ENCODE measurements around the gene ANO9. TPM values are rescaled to one million over a fixed set of nuclear protein-coding genes. Genes with fewer than 3 reads are reported as not detected.

The ANO9 gene
- total and polyA plus RNA-seq, 2 experiments from 2014 or later: 9.0 to 10.2 TPM

- TF ChIP-seq, protein P1, sequence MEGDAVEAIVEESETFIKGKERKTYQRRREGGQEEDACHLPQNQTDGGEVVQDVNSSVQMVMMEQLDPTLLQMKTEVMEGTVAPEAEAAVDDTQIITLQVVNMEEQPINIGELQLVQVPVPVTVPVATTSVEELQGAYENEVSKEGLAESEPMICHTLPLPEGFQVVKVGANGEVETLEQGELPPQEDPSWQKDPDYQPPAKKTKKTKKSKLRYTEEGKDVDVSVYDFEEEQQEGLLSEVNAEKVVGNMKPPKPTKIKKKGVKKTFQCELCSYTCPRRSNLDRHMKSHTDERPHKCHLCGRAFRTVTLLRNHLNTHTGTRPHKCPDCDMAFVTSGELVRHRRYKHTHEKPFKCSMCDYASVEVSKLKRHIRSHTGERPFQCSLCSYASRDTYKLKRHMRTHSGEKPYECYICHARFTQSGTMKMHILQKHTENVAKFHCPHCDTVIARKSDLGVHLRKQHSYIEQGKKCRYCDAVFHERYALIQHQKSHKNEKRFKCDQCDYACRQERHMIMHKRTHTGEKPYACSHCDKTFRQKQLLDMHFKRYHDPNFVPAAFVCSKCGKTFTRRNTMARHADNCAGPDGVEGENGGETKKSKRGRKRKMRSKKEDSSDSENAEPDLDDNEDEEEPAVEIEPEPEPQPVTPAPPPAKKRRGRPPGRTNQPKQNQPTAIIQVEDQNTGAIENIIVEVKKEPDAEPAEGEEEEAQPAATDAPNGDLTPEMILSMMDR (conservative IDR thresholded peaks at IDR 0.05; ENCODE audit: low read depth in 2 of 2): no peak
- TF ChIP-seq JUNB (IDR thresholded peaks at IDR 0.05; ENCODE audit: unreplicated experiment) (no peak), REST (IDR thresholded peaks at IDR 0.05; ENCODE audit: unreplicated experiment) (no peak), ZNF114 (CRISPR knock-in tag; IDR thresholded peaks at IDR 0.05) (no peak)
Observed at GRCh38 chr11:439315-440064, 2.3 kb downstream of the ANO9 start (continued).

DNA sequence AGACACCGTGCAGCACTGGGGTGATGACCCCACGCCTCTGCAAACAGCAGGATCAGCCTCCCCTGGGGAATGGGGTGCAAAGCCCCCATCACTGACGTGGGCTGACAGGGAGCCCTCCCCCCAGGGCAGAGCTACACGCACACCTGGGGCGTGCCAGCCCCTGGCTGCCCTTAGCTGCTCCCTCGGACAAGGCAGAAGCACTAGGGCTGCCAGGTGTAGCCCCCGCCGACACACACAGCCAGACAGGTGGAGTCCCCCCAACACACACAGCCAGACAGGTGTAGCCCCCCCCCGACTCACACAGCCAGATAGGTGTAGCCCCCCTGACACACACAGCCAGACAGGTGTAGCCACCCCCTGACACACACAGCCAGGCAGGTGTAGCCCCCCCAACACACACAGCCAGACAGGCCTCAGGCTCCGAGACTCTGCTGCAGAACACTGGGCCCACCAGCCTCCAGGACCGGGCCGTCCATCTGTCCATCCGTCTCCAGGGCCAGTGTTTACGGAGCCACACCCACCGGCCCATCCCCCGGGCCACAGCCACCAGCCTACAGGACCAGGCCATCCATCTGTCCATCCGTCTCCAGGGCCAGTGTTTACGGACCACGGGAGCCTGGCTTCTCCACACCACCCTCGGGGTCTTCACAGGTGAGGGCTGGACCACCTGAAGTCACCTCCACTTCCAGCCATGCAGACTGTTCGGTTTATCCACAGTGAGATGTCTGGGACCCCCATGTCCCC is 3.5 kb downstream of the ANO9 start:
- Mint-ChIP-seq H3K36me3 (ENCODE audit: low read depth) (peaks cover 8% of the 10 kb centered on the region), H3K9me3 (peaks cover 11% of the 10 kb centered on the region), H3K4me3 (no peak overlapping the region), H3K27ac (no peak overlapping the region), H3K27me3 (ENCODE audit: insufficient read depth, low read depth, poor library complexity) (peaks cover 19% of the 10 kb centered on the region), H3K4me1 (peaks cover 4% of the 10 kb centered on the region)
- no peak for TF ChIP-seq REST (IDR thresholded peaks at IDR 0.05; ENCODE audit: unreplicated experiment)
- no peak for TF ChIP-seq JUNB (IDR thresholded peaks at IDR 0.05; ENCODE audit: unreplicated experiment)
- TF ChIP-seq ZNF462 (CRISPR knock-in tag; IDR thresholded peaks at IDR 0.05): no peak
- Histone ChIP-seq H3K36me3 (ENCODE audit: insufficient read depth) (no peaks in the 10 kb centered on the region), H2AFZ (no peak overlapping the region), H3K79me2 (replicated peaks; ENCODE audit: insufficient read depth) (no peaks in the 10 kb centered on the region), H3K27me3 (ENCODE audit: insufficient read depth) (no peaks in the 10 kb centered on the region), H3K4me1 (ENCODE audit: insufficient read depth) (no peaks in the 10 kb centered on the region; the same call in 1 of the 2 replicates), H4K20me1 (replicated peaks; ENCODE audit: insufficient read depth) (no peaks in the 10 kb centered on the region), H3K4me2 (no peak overlapping the region), H3K27ac (ENCODE audit: low read depth) (no peak overlapping the region), H3K9me2 (ENCODE audit: insufficient read depth) (no peaks in the 10 kb centered on the region), H3K4me3 (no peak overlapping the region), H3F3A (replicated peaks; ENCODE audit: low read depth) (0 out of 2 replicates have a peak, but pooled peaks cover 4% of the 10 kb centered on the region)
- ATAC-seq (no peak), DNase-seq (ENCODE audit: low spot score) (no peak)
